Activated CD8-positive, alpha-beta memory T cell treated with anti-CD3 and anti-CD28 coated beads, Interleukin-2, amount 50 U/mL, for 1 hour (primary cell): ENCODE data around the gene ZC2HC1B.
"Not testable (repeated sequence)": the region's sequence is repeated elsewhere in the genome, so short reads cannot be mapped to it uniquely, and the experiment has no call there.

ENCODE experiments used
- DNase-seq: peaks from one replicate; pipeline ENCODE4 v3.0.0-alpha.2; 2020; ENCODE audit errors: extremely low read depth

The ZC2HC1B gene

GRCh38 chr6:143868808-143869207, 4.5 kb downstream of the ZC2HC1B start:
- DNase-seq = not testable (repeated sequence)

DNA sequence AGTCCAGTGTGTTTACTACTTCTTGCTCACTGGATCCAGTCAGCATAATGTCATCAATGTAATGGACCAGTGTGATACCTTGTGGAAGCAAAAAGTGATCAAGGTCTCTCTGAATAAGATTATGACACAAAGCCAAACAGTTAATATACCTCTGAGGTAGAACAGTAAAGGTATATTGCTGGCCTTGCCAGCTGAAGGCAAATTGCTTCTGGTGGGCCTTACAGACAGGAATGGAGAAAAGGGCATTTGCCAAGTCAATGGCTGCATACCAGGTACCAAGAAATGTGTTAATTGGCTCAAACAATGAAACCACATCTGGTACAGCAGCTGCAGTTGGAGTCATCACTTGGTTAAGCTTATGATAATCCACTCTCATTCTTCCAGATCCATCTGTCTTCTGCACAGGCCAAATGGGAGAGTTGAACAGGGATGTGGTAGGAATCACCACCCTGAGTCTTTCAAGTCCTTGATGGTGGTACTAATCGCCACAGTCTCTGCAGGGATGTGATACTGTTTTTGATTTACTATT, 7.0 kb downstream of the ZC2HC1B start:
- DNase-seq = not testable (repeated sequence)

DNA sequence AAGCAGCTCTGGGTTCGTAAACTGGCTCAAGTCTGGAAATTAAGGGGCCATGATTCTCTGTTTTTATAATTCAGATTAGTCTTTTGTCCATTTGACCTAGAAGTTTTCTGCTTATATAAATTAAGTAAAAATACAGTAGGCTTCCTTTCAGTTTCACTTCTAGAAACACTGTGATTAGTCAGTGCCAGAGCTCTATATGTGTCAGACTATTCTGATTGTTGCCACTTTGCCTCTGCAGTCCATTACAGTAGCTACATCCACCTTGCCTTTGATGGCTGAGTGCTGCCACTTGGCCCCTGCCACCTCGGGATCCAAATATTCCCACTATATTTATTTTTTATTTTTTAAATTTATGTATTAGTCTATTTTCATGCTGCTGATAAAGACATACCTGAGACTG, 7.9 kb downstream of the ZC2HC1B start:
- no peak for DNase-seq

- not testable (repeated sequence) for DNase-seq
These were observed 9.3 kb downstream of the ZC2HC1B start for GRCh38 chr6:143873600-143873999.

DNA sequence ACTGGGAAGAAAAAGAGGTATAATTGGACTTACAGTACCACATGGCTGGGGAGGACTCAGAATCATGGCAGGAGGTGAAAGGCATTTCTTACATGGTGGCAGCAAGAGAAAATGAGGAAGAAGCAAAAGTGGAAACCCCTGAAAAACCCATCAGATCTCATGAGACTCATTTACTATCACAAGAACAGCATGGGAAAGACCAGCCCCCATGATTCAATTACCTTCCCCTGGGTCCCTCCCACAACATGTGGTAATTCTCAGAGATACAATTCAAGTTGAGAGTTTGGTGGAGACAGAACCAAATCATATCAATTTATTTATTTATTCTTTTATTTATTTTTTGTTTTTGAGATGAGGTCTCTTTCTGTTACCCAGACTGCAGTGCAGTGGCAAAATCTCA, 10.2 kb downstream of the ZC2HC1B start:
- DNase-seq = not testable (repeated sequence)

DNA sequence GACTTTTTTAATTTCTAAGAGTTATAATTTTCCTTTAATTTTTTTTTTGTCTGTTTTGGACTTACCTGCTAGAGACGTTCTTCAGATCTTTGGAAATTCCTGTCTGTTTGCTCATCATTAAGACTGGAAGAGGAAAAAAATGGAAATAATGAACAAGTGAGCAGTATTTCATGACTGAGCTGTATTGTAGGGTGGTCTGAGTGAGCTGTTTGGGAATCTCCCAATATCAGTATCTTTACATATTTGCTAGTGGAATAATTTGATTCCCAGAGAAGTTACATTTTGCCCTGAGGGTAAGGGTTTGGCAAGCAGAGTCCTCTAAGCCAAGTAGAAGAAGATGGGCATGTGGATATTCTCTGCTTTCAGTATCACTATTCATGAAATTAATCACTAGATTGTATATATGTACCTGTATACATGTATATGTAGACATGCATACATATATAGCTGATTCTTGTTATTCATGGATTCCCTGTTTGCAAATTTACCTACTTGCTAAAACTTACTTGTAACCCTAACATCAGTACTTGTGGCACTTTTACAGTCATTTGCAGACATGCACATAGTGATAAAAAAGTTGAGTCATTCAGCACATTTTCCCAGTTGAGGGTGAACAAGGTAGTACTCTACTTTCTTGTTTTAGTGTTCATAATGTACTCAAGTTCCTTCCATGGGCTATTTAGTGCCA, 13.5 kb downstream of the ZC2HC1B start:
- no peak for DNase-seq

- no peak for DNase-seq
These were observed 14.0 kb downstream of the ZC2HC1B start for GRCh38 chr6:143878272-143878760.

DNA sequence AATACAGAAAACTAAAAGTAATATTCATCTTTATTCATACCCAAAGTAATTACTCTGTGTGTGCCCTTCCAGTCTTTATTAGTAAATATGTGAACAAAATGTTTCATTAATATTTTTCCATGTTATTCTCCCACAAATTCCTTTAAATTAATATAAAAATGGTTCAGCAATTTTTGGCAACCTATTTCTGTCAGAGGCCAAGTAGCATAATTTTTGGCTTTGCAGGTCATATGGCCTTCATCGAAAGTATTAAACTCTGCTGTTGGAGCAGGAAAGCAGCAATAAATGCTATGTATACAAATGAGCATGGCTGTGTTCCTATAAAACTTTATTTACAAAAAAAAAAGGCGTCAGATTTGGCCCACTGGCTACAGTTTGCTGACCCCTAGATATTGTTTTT, 16.1 kb downstream of the ZC2HC1B start:
- no peak for DNase-seq

- DNase-seq = no peak
These were observed 18.2 kb downstream of the ZC2HC1B start for GRCh38 chr6:143882401-143882930.

DNA sequence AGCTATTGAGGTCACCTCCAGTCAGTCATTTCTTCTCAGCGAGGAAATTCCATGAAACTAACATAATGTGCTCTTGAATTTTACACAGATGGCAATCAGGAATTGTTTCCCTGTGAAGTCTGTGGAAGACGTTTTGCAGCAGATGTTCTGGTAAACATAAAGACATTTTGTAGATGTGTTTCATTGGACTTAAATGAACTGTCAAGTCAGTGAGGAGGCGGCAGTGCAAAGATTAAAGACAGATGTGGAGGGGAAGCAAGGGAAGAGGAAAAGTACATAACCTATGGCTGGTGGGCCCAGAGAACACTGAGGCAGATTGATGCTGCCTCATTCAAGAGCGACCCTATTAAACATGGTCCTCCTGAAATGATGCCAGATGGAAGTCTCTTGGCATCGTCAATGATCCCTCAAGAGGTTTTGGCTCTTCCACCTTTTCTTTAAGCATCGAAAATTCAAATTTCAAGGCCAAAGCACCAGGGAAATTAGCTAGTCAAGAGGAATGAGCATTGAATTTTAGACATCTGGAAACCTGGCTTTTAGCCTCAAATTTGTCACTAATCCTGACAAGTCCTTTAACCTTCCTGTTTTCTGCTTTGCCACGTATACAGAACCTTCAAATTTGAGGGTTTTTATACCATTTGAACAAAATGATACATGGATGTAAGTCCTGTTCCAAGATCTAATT, 20.1 kb downstream of the ZC2HC1B start:
- no peak for DNase-seq

- no peak for DNase-seq
These were observed 20.8 kb downstream of the ZC2HC1B start for GRCh38 chr6:143885116-143885515.

DNA sequence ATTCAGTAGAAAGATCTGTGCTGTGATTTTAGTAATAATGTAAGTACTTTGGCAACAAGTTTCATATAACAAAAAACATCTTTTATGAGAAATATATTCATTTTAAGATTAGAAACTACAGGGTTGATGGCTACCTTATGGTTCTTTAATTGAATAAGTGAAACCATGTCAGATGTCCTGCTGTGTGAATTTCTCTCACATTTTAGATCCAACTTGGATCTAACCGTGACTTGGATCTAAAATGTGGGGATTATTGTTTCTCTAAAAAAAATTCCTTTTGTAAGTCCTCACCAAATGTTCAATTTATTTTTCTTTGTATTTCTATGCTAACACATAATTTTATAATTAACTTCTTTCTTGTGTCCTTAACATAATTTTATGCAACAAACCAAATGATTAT, 30.4 kb downstream of the ZC2HC1B start:
- no peak for DNase-seq

DNA sequence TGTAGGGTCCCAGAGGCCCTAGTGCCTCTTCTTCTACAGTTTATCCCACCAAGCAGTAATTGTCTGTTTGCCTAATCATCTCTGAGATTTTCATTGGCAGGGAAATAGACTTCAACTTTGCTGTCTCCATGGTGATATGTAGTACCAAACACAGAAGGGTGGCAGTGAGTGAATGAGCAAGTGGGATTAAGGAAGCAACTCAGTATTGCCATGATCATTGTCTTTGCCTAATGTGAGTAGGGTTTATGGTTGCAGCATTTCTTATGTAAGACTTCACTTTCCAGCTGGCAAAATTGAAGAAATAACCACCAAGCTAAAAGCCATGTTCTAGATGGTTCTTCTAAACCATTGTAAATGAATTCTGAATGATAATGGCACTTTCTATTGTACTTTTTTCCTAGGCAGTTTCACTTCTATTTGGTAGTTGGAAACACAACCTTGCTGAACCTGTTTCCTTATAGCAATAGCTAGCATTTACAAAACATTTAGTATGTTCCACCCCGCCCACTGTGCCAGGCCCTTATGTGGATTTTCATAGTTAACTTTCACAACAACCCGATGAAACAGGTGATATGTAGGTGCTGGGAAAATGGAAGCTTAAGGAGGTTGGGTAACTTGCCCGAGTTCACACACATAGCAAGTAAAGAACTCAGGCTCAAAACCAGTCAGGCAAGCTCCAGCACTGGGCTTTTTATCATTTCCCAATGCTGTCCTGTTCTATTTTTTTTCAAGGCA, 32.0 kb downstream of the ZC2HC1B start:
- no peak for DNase-seq

- no peak for DNase-seq
These were observed 36.1 kb downstream of the ZC2HC1B start for GRCh38 chr6:143900358-143900757.

DNA sequence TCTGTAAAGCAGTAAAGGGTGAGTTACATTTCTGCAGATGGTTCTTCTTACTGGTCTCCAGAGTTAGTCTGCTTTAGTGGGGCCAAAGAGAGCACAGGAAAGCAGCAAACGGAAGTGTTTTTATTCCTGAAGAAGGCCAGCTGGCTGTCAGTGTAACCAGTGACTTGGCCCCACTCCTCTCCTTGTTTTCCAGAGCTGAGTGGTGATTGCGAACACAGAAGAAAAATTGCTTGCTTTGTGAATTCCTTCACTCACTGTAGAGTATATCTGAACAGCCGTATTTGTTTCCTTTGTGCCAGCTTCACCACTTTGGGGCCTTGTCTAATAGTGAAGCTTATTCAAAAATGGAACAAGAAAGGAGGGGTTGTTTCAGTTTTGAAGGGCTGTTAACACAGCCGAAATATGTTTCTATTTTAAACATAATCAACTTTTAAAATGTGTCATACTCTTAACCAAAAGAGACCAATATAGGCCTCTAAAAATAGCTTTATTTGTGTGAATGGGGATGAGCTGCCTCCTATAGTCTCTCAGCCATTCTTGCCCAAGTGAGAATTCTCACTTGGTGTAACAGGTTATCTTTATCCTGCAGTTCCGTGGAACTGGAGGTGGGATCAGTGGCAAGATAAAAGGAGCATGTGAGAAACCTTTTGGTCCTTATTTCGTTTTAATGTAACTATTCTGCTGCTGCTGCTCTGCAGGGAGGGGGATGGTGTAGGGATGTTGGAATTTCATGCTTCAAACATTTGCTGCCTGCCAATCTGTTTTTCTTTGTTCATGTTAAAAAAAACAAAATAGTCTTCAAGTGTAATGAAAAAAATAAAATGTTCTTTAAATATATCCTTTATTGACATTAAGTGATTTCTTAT, 37.8 kb downstream of the ZC2HC1B start:
- no peak for DNase-seq

- no peak for DNase-seq
These were observed 38.6 kb downstream of the ZC2HC1B start for GRCh38 chr6:143902827-143903226.

DNA sequence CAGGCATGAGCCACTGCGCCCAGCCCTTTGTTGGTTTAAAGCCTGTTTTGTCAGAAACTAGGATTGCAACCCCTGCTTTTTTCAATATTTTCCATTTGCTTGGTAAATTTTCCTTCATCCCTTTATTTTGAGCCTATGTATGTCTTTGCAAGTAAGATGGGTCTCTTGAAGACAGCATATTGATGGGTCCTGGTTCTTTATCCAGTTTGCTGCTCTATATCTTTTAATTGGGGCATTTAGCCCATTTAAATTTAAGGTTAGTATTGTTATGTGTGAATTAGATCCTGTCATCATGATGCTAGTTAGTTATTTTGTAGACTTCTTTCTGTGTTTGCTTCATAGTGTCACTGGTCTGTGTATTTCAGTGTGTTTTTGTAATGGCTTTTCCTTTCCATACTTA, 46.8 kb downstream of the ZC2HC1B start:
- DNase-seq = no peak

GRCh38 chr6:143912671-143913070, 48.4 kb downstream of the ZC2HC1B start:
- DNase-seq = no peak

DNA sequence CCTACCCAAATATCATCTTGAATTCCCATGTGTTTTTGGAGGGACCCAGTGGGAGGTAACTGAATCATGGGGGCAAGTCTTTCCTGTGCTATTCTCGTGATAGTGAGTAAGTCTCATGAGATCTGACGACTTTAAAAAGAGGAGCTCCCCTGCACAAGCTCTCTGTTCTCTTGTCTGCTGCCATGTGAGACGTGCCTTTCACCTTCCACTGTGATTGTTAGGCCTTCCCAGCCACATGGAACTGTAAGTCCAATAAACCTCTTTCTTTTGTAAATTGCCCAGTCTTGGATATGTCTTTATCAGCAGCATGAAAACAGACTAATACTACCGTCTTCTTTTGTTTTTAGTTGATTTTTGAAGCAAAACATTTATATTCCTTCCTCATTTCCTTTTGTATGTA, 52.8 kb downstream of the ZC2HC1B start:
- not testable (repeated sequence) for DNase-seq

DNA sequence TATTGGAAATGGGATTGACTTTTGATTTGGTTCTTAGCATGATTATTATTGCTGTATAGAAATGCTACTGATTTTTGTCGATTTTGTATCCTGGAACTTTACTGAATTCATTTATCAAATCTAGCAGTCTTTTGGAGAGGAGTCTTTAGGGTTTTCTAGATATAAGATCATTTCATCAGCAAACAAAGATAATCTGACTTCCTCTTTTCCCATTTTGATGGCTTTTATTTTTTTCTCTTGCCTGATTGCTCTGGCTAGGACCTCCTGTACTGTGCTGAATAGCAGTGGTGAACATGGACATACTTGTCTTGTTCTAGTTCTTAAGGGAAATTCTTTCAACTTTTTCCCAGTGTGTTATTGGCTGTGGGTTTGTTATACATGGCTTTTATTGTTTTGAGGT, 64.6 kb downstream of the ZC2HC1B start:
- no peak for DNase-seq

GRCh38 chr6:143929975-143930374, 65.7 kb downstream of the ZC2HC1B start:
- no peak for DNase-seq
